GM12801 (cell line): ENCODE measurements around the gene TMEM30A.

Experiments
- CTCF ChIP-seq: IDR thresholded peaks from one replicate; pipeline ENCODE4 v1.5.1; 2011; ENCODE audit warnings: control low read depth; ENCODE audit not compliant: insufficient read length; ENCODE audit errors: extremely low read depth

TMEM30A gene

GRCh38 chr6:75291331-75291730 is 6.7 kb upstream of the TMEM30A start:
- TF ChIP-seq CTCF, result no peak

- no peak for TF ChIP-seq CTCF
Observed at GRCh38 chr6:75290136-75290945, 5.7 kb upstream of the TMEM30A start.

- TF ChIP-seq CTCF, result no peak
Observed at GRCh38 chr6:75288023-75288422, 3.4 kb upstream of the TMEM30A start.

GRCh38 chr6:75287424-75287823 is 2.8 kb upstream of the TMEM30A start:
- no peak for TF ChIP-seq CTCF

- TF ChIP-seq CTCF, result no peak
Observed at GRCh38 chr6:75286955-75287354, 2.4 kb upstream of the TMEM30A start.

GRCh38 chr6:75285283-75285639 is 669 bp upstream of the TMEM30A start:
- no peak for TF ChIP-seq CTCF

- no peak for TF ChIP-seq CTCF
Observed at GRCh38 chr6:75283907-75284631, 523 bp downstream of the TMEM30A start.
